Astrocyte (in vitro differentiated cells and primary cell): ENCODE results near the gene GNS. TPM values are rescaled to one million over a fixed set of nuclear protein-coding genes. Genes with fewer than 3 reads are reported as not detected.

Experiments used
- DNase-seq: peaks from one replicate; pipeline ENCODE4 v3.0.0-alpha.2; 2010; ENCODE audit warnings: low read depth
- FAIRE-seq: peaks from 2 replicates; lab custom pipeline; 2011; peaks lifted over from hg19 to GRCh38; lab: Jason Lieb, UNC
- H2AFZ ChIP-seq: 2 replicates; pipeline ENCODE4 v1.6.0; 2012; ENCODE audit warnings: low read depth, low read length, inconsistent platforms
- H3K27ac ChIP-seq: 2 replicates; pipeline ENCODE4 v1.5.1; 2011; ENCODE audit warnings: low read depth, low read length, inconsistent platforms
- H3K27me3 ChIP-seq: 2 replicates; pipeline ENCODE4 v1.6.0; 2011; ENCODE audit warnings: low read length, inconsistent platforms; ENCODE audit not compliant: insufficient read depth
- H3K36me3 ChIP-seq: 2 replicates; pipeline ENCODE4 v1.5.1; 2011; ENCODE audit warnings: low read length, inconsistent platforms; ENCODE audit not compliant: insufficient read depth
- H3K4me1 ChIP-seq: 2 replicates; pipeline ENCODE4 v1.5.1; 2011; ENCODE audit warnings: low read length, inconsistent platforms; ENCODE audit not compliant: insufficient read depth
- H3K4me2 ChIP-seq: 2 replicates; pipeline ENCODE4 v1.6.0; 2012; ENCODE audit warnings: low read length, inconsistent platforms
- H3K4me3 ChIP-seq: 2 replicates; pipeline ENCODE4 v1.5.1; 2011; ENCODE audit warnings: low read depth, mild to moderate bottlenecking, low read length, inconsistent platforms; ENCODE audit not compliant: insufficient read depth
- H3K79me2 ChIP-seq: 2 replicates; pipeline ENCODE4 v1.6.0; 2012; ENCODE audit warnings: mild to moderate bottlenecking, low read length, inconsistent platforms; ENCODE audit not compliant: insufficient read depth
- H3K9ac ChIP-seq: 2 replicates; pipeline ENCODE4 v1.6.0; 2012; ENCODE audit warnings: mild to moderate bottlenecking, low read length, inconsistent platforms
- H3K9me3 ChIP-seq: 2 replicates; pipeline ENCODE4 v1.5.1; 2012; ENCODE audit warnings: low read depth, mild to moderate bottlenecking, low read length, inconsistent platforms; ENCODE audit not compliant: insufficient read depth
- H4K20me1 ChIP-seq: 2 replicates; pipeline ENCODE4 v1.6.0; 2012; ENCODE audit warnings: low read length, inconsistent platforms; ENCODE audit not compliant: insufficient read depth
- H3K27ac Mint-ChIP-seq: one replicate; pipeline ENCODE4 v1.8.0; 2021; ENCODE audit warnings: mild to moderate bottlenecking, mixed read lengths; ENCODE audit not compliant: unreplicated experiment
- H3K27me3 Mint-ChIP-seq: one replicate; pipeline ENCODE4 v1.8.0; 2021; ENCODE audit warnings: low read depth, mixed read lengths; ENCODE audit not compliant: unreplicated experiment
- H3K36me3 Mint-ChIP-seq: one replicate; pipeline ENCODE4 v1.8.0; 2021; ENCODE audit warnings: low read depth, mixed read lengths; ENCODE audit not compliant: unreplicated experiment
- H3K4me1 Mint-ChIP-seq: one replicate; pipeline ENCODE4 v1.8.0; 2021; ENCODE audit warnings: low read depth, mixed read lengths; ENCODE audit not compliant: unreplicated experiment
- H3K4me3 Mint-ChIP-seq: one replicate; pipeline ENCODE4 v1.8.0; 2021; ENCODE audit warnings: mild to moderate bottlenecking, moderate library complexity, mixed read lengths; ENCODE audit not compliant: unreplicated experiment
- H3K9me3 Mint-ChIP-seq: one replicate; pipeline ENCODE4 v1.8.0; 2021; ENCODE audit warnings: mild to moderate bottlenecking, mixed read lengths; ENCODE audit not compliant: unreplicated experiment
- EZH2 ChIP-seq: IDR thresholded peaks from 2 replicates; pipeline ENCODE4 v1.6.1; 2012; ENCODE audit warnings: mild to moderate bottlenecking, low read length, inconsistent platforms; ENCODE audit not compliant: insufficient read depth
- total RNA-seq: library from RNA; stranded (reverse); gene quantifications from 2 replicates; pipeline ENCODE4 v1.2.1, GENCODE V29; 2021
- TF ChIP-seq, protein P1 (sequence below): IDR thresholded peaks from 2 replicates; pipeline ENCODE4 v1.5.1; 2011; ENCODE audit warnings: low read depth, mild to moderate bottlenecking, inconsistent platforms, low read length, moderate library complexity; ENCODE audit not compliant: insufficient read depth

Gene GNS
- total RNA-seq, 1 donor from 2014 or later = 109 TPM

DNA sequence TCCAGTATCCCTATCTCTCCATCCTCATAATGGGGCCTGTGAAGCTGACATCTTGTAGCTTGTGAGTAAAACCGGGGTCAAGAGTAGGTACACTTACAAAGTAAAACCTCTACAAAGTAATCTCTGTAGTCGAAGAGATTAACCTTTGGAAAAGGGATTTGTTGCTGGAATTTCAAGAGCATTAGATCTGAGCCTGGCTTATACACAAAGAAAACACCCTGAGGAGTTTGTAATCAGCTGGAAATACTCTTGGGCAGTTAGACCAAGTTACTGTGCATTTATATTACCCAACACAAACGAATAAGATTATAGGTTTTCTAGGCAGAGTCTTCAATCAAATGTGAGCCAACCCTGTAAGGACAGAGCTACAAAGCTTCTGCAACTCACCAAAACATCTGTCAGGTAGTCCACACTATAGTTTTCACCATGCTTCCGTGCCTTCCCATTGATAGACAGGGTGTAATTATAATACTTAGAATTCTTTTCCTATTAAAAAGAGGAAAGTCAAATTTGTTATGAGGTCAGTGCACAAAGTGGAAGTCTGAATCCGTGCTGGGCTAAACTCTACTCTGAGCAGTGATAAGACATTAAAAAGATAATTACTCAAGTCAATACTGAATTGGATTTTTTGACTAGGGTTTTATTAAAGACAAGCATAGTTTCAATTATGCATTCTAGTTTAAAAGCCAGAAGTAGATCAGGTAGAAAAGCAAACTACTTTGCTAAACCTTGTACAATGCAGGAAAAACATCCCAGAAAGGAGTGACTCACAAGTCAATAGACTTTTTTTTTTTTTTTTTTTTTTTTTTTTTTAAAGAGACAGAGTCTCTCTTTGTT, 14.6 kb downstream of the GNS start:
- H2AFZ ChIP-seq = no peak overlapping the region
- H3K4me2 ChIP-seq = peak overlapping the region; percentile 72
- DNase-seq (peak; percentile 33), FAIRE-seq (no peak)
- H3K4me1 ChIP-seq = peaks cover 4% of the 10 kb centered on the region
- H4K20me1 ChIP-seq = no peaks in the 10 kb centered on the region
- no peaks in the 10 kb centered on the region for H3K27me3 ChIP-seq
- peaks cover 29% of the 10 kb centered on the region for H3K4me1 Mint-ChIP-seq
- peaks cover 24% of the 10 kb centered on the region for H3K36me3 ChIP-seq
- no peaks in the 10 kb centered on the region for H3K79me2 ChIP-seq
- H3K4me3 Mint-ChIP-seq = peak overlapping the region; percentile 5
- H3K27me3 Mint-ChIP-seq = no peaks in the 10 kb centered on the region
- H3K27ac Mint-ChIP-seq = peak overlapping the region; percentile 21
- no peaks in the 10 kb centered on the region for H3K9me3 Mint-ChIP-seq
- TF ChIP-seq, protein P1, sequence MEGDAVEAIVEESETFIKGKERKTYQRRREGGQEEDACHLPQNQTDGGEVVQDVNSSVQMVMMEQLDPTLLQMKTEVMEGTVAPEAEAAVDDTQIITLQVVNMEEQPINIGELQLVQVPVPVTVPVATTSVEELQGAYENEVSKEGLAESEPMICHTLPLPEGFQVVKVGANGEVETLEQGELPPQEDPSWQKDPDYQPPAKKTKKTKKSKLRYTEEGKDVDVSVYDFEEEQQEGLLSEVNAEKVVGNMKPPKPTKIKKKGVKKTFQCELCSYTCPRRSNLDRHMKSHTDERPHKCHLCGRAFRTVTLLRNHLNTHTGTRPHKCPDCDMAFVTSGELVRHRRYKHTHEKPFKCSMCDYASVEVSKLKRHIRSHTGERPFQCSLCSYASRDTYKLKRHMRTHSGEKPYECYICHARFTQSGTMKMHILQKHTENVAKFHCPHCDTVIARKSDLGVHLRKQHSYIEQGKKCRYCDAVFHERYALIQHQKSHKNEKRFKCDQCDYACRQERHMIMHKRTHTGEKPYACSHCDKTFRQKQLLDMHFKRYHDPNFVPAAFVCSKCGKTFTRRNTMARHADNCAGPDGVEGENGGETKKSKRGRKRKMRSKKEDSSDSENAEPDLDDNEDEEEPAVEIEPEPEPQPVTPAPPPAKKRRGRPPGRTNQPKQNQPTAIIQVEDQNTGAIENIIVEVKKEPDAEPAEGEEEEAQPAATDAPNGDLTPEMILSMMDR = no peak
- no peak for TF ChIP-seq EZH2
- H3K4me3 ChIP-seq = peak overlapping the region; percentile 3
- no peak overlapping the region for H3K9ac ChIP-seq
- peaks cover 21% of the 10 kb centered on the region for H3K36me3 Mint-ChIP-seq
- H3K9me3 ChIP-seq = no peaks in the 10 kb centered on the region
- peak overlapping the region; percentile 10 for H3K27ac ChIP-seq

DNA sequence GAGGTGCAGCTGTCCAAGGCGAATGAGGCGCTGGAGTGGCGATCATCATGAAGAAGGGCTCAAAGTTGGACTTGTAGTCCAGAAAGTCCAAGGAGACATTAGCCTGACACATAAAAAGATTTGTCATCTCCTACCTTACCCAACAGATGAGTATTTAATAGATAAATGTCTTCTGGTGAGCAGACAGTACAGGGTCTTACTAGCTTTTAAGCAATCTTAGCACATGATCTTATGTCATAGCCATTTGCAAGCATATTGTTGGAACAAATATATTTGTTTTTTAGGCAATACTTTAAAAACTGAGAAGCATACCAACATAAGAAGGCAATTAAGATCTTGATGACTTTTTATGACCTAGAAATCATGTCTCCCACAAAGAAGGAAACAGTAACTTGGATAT, 16.0 kb downstream of the GNS start:
- Mint-ChIP-seq H3K27ac (no peak overlapping the region), H3K4me3 (no peak overlapping the region), H3K9me3 (no peaks in the 10 kb centered on the region), H3K36me3 (peaks cover 26% of the 10 kb centered on the region), H3K4me1 (peaks cover 39% of the 10 kb centered on the region), H3K27me3 (no peaks in the 10 kb centered on the region)
- Histone ChIP-seq H3K27me3 (no peaks in the 10 kb centered on the region), H3K36me3 (peaks cover 29% of the 10 kb centered on the region), H3K4me2 (no peak overlapping the region), H3K9ac (no peak overlapping the region), H3K4me3 (no peak overlapping the region), H3K79me2 (no peaks in the 10 kb centered on the region), H2AFZ (no peak overlapping the region), H3K9me3 (no peaks in the 10 kb centered on the region), H3K27ac (no peak overlapping the region), H3K4me1 (peaks cover 4% of the 10 kb centered on the region), H4K20me1 (no peaks in the 10 kb centered on the region)
- TF ChIP-seq, protein P1 = no peak
- TF ChIP-seq EZH2 = no peak
- DNase-seq (no peak), FAIRE-seq (no peak)

DNA sequence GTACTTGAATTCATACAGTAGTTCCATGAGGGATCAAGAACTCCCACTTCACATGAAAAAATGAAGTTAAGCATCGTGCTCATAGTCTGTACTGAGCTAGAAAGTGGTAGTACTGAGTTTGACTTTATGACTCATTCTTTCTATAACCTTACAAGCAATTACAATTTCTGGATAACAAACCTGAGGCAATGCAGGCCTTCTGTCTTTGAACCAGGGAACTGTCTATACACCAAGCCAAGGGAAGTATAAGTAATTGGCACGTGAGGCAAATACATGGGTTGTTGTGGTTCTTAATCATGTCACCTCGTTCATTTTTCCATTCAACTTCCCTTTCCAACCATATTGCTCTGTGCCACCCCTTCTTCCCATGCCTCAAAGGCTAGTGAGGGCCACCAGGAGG, 16.8 kb downstream of the GNS start:
- FAIRE-seq = no peak
- H3K4me1 Mint-ChIP-seq = peaks cover 38% of the 10 kb centered on the region

More for the DNA sequence above, 16.8 kb downstream of the GNS start:
- H3K9ac ChIP-seq = no peak overlapping the region
- no peaks in the 10 kb centered on the region for H3K27me3 Mint-ChIP-seq
- DNase-seq = no peak
- H3K9me3 ChIP-seq = no peaks in the 10 kb centered on the region
- H2AFZ ChIP-seq = no peak overlapping the region
- TF ChIP-seq, protein P1 = no peak
- no peak for TF ChIP-seq EZH2
- no peak overlapping the region for H3K27ac ChIP-seq
- no peak overlapping the region for H3K4me3 ChIP-seq
- H3K79me2 ChIP-seq = no peaks in the 10 kb centered on the region
- no peaks in the 10 kb centered on the region for H4K20me1 ChIP-seq
- peaks cover 27% of the 10 kb centered on the region for H3K36me3 Mint-ChIP-seq
- peaks cover 4% of the 10 kb centered on the region for H3K4me1 ChIP-seq
- no peak overlapping the region for H3K4me3 Mint-ChIP-seq
- no peak overlapping the region for H3K27ac Mint-ChIP-seq
- H3K36me3 ChIP-seq = peaks cover 29% of the 10 kb centered on the region
- H3K9me3 Mint-ChIP-seq = no peaks in the 10 kb centered on the region
- H3K27me3 ChIP-seq = no peaks in the 10 kb centered on the region
- no peak overlapping the region for H3K4me2 ChIP-seq
